Measurements from ENCODE around the gene OPA1.

OPA1 gene

DNA sequence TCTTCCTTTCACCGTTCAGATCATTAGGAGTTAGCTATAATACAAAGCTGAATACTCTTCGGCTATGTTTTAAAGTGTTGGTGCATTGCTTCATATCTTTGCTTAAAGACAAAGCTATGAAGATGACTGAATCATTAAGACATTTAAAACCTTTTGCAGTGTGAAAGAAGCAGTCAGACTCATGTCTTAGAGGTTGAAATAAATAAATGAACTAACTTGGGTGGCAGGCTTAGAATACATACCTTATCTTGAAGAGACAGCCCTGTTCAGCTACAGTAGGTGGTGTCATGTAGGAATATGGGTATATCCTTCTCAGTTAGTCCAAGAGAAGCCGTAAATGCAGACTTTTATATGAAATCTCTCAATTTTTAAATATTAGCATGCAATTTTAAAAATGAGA is 63.4 kb downstream of the OPA1 start:
- DNase-seq (ENCODE audit: low read depth): no peak
- TF ChIP-seq, protein P1, sequence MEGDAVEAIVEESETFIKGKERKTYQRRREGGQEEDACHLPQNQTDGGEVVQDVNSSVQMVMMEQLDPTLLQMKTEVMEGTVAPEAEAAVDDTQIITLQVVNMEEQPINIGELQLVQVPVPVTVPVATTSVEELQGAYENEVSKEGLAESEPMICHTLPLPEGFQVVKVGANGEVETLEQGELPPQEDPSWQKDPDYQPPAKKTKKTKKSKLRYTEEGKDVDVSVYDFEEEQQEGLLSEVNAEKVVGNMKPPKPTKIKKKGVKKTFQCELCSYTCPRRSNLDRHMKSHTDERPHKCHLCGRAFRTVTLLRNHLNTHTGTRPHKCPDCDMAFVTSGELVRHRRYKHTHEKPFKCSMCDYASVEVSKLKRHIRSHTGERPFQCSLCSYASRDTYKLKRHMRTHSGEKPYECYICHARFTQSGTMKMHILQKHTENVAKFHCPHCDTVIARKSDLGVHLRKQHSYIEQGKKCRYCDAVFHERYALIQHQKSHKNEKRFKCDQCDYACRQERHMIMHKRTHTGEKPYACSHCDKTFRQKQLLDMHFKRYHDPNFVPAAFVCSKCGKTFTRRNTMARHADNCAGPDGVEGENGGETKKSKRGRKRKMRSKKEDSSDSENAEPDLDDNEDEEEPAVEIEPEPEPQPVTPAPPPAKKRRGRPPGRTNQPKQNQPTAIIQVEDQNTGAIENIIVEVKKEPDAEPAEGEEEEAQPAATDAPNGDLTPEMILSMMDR (IDR thresholded peaks at IDR 0.05; ENCODE audit: control insufficient read depth, insufficient read depth, low read depth, low read length, missing control alignments): no peak
- no peak overlapping the region for H3K4me3 ChIP-seq (ENCODE audit: control insufficient read depth, low read depth, low read length)

DNA sequence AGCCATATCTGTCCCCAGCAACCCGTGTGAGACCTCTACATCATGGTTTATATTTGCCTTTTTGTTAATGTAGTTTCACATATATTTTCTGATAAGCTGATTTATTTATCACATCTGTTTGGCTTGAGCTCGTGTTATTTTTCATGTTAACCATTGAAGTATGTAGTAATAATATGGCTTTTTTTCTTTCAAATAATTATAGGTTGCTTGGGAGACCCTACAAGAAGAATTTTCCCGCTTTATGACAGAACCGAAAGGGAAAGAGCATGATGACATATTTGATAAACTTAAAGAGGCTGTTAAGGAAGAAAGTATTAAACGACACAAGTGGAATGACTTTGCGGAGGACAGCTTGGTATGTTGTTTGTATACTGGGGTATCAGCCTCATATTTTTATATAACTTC is 63.9 kb downstream of the OPA1 start:
- DNase-seq (ENCODE audit: low read depth): no peak
- H3K4me3 ChIP-seq (ENCODE audit: control insufficient read depth, low read depth, low read length): no peak overlapping the region
- TF ChIP-seq, protein P1 (IDR thresholded peaks at IDR 0.05; ENCODE audit: control insufficient read depth, insufficient read depth, low read depth, low read length, missing control alignments): no peak

DNA sequence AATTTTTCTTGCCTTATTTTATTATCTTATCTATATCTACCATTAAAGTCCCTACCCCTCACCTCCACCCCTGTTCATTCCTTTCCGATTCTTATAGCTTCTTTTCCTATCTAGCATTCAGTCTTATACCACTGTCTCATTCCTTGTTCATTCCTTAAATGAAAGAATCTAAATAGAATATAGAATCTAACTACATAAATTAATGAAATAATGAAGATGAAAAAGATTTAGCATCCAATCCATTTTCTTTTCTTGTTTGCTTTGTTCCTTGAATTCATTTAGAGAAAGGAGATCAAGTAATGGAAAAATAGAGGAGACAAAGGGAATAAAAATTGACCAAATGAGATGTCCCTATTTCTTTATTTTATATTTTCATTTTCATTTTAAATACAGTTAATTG is 67.2 kb downstream of the OPA1 start:
- TF ChIP-seq, protein P1 (IDR thresholded peaks at IDR 0.05; ENCODE audit: control insufficient read depth, insufficient read depth, low read depth, low read length, missing control alignments): no peak
- DNase-seq (ENCODE audit: low read depth): no peak
- no peak overlapping the region for H3K4me3 ChIP-seq (ENCODE audit: control insufficient read depth, low read depth, low read length)

DNA sequence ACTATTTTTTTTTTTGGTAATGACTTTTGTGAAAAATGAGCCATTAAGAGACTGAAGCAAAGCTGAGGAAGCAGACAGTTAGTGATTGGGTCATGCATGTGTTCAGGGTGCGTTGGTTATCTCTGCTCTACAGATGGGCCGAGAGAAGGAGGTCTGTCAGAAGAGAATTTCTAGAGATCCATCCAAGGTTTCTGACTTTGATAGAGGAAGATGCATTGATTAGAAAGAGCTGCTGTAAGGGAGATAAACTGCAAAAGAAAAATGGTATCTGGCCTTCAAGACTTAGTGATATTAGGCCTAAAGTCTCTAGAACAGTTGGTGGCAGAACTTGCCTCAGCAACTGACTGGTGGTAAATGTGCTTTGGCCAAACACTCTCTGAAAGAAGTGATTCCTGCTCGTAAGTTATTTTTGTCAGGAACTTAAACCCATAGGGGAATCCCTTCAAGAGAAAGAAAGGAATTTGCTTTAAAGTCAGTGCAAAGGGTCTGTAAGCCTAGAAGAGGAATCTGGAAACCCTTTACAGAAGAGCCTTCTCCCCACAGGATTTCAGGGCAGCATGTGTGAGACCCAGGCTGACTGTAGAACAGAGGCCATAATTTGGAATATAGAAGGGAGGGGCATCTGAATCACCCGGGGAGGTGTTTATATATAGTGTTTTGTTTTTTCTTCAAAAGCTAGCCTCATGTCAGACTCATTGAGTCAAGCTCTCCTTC is 67.8 kb downstream of the OPA1 start:
- no peak for DNase-seq (ENCODE audit: low read depth)
- TF ChIP-seq, protein P1 (IDR thresholded peaks at IDR 0.05; ENCODE audit: control insufficient read depth, insufficient read depth, low read depth, low read length, missing control alignments): no peak
- H3K4me3 ChIP-seq (ENCODE audit: control insufficient read depth, low read depth, low read length): no peak overlapping the region

DNA sequence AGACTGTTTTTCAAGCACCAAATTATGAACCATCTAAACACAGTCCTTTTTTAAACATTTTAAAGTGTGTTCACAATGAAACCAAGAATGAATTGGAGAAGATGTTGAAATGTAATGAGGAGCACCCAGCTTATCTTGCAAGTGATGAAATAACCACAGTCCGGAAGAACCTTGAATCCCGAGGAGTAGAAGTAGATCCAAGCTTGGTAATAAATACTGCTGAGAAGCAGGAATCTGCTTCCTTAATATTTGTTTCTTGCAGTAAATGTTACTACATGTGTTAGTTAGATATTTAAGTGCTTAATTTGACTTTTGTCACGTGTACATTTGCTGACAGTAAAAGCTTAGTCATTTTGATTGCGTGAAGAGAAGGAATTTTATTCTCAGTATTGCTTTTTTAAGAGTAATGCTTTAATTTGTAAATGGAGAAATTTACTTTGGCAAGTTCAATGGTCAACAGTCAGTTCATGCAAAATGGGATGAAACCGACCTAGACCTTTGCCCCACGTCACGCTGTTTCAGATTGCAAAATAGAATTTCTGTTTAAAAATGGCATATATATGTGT is 69.8 kb downstream of the OPA1 start:
- peak; percentile 41 for DNase-seq (ENCODE audit: low read depth)
- TF ChIP-seq, protein P1 (IDR thresholded peaks at IDR 0.05; ENCODE audit: control insufficient read depth, insufficient read depth, low read depth, low read length, missing control alignments): no peak
- H3K4me3 ChIP-seq (ENCODE audit: control insufficient read depth, low read depth, low read length): no peak overlapping the region

DNA sequence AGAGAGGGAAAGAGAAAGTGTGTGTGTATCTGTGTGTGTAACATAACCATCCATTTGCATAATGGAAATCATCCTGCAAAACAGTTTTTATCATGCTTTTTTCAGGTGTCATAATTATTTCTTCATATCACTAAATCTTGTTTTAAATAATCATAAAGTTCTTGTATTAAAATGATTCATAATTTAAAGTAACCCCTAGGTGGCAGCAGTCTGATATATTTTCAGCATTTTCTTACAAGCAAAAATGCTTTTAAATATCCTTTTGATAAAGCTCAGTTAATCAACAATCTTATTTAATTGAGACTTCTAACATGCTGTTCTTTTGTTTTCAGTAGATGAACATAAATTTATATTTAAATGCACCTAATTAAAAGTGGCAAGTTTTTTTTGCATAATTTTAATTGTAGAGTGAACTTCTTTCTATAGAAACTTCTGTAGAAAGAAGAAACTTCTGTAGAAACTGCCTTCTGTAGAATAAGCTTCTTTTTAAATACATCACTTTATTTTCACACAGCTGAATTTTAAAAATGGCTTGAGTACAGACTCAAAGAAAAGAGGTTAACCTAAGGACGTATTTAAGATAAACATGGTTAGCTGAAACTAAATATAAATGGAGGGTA is 72.5 kb downstream of the OPA1 start:
- TF ChIP-seq, protein P1 (IDR thresholded peaks at IDR 0.05; ENCODE audit: control insufficient read depth, insufficient read depth, low read depth, low read length, missing control alignments): peak; percentile 19
- peak; percentile 11 for DNase-seq (ENCODE audit: low read depth)
- H3K4me3 ChIP-seq (ENCODE audit: control insufficient read depth, low read depth, low read length): no peak overlapping the region

All from AG09309 (cell line).